HG02763 (cell line): Measurements from ENCODE around the gene RTN4RL2.
"Not testable (repeated sequence)": the region's sequence is repeated elsewhere in the genome, so short reads cannot be mapped to it uniquely, and the experiment has no call there.

Source experiments
- ATAC-seq: cut with Tn5 transposase; IDR thresholded peaks from one replicate; pipeline ENCODE4 v1.9.1; 2021; ENCODE audit warnings: mild to moderate bottlenecking, moderate library complexity; ENCODE audit not compliant: unreplicated experiment

The RTN4RL2 gene

GRCh38 chr11:57432149-57432561 lies 28.2 kb upstream of the RTN4RL2 start:
- no peak for ATAC-seq

- ATAC-seq: no peak
Observed at GRCh38 chr11:57432714-57433163, 27.6 kb upstream of the RTN4RL2 start.

- no peak for ATAC-seq
Observed at GRCh38 chr11:57434640-57435546, 25.4 kb upstream of the RTN4RL2 start.

GRCh38 chr11:57436031-57436430 lies 24.3 kb upstream of the RTN4RL2 start:
- no peak for ATAC-seq

GRCh38 chr11:57438345-57439285 lies 21.7 kb upstream of the RTN4RL2 start:
- no peak for ATAC-seq

GRCh38 chr11:57439786-57440185 lies 20.5 kb upstream of the RTN4RL2 start:
- no peak for ATAC-seq

GRCh38 chr11:57440744-57441414 lies 19.4 kb upstream of the RTN4RL2 start:
- no peak for ATAC-seq

GRCh38 chr11:57444362-57445121 lies 15.8 kb upstream of the RTN4RL2 start:
- ATAC-seq: no peak

GRCh38 chr11:57445122-57445394 lies 15.3 kb upstream of the RTN4RL2 start:
- not testable (repeated sequence) for ATAC-seq

- ATAC-seq: no peak
Observed at GRCh38 chr11:57446055-57446454, 14.3 kb upstream of the RTN4RL2 start.

GRCh38 chr11:57453543-57454177 lies 6.7 kb upstream of the RTN4RL2 start:
- ATAC-seq: no peak

- peak; percentile 52 for ATAC-seq
Observed at GRCh38 chr11:57456960-57457642, 3.2 kb upstream of the RTN4RL2 start.

- peak; percentile 8 for ATAC-seq
Observed at GRCh38 chr11:57457643-57458023, 2.7 kb upstream of the RTN4RL2 start.

GRCh38 chr11:57458060-57458409 lies 2.3 kb upstream of the RTN4RL2 start:
- ATAC-seq: no peak

- ATAC-seq: no peak
Observed at GRCh38 chr11:57458410-57459163, 1.7 kb upstream of the RTN4RL2 start.

- no peak for ATAC-seq
Observed at GRCh38 chr11:57459164-57460021, 935 bp upstream of the RTN4RL2 start.

GRCh38 chr11:57460758-57461749 lies 726 bp downstream of the RTN4RL2 start:
- no peak for ATAC-seq
